Cerebellar cortex (tissue), 1 donor: ENCODE results near the gene ATP6V0B.
A peak's percentile ranks its signal among the peaks of the same experiment; 100 is the strongest.

Experiments used
- DNase-seq: peaks from one replicate; pipeline ENCODE4 v3.0.0-alpha.2; 2015; ENCODE audit warnings: low spot score

Gene ATP6V0B

DNA sequence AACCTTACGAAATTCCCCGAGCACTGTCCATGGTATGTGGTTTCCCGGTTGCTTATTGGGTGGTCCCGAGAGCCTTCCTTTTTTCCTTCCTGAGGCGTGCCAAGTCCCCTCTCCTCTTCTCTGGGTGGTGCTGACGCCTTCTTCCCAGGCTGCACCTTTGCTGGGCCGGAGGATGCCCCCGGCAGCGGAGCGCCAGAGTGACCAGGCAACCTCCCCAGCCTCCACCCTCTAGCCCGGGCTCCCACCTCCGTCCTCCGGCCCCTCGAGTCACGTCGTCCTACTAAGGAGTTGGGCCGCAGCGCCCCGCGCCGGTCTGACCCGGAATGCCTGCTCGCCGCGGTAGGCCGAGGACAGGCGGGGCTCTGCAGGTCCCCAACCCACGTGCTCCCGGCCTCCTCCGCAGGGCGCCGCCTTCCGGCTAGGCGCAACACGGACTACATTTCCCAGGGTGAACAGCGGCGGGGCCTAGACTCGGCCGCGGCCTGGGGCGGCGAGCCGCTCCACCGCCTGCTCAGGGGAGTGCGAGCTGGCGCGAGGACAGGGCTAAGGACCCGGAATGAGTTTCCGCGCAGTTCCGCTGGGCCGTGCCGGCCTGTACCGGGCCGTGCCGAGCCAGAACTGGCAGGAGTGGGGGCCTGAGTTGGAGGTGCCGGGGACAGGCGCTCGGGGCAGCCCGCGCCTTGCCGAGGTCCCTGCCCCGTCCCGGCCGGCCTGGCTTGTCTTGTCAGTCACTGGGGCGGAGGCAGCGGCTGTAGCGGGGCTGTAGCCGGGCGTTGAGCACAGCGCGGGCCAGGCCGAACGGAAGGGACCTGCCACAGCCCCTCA, 28.3 kb upstream of the ATP6V0B start, which contains the start of gene IPO13:
Gene IPO13 (plus strand): TSS at position 715 of the 825 bp plus-strand sequence. CDS start 651 bp downstream, outside the sequence.
- DNase-seq: peak; percentile 95

GRCh38 chr1:43947061-43947873, 27.5 kb upstream of the ATP6V0B start:
- DNase-seq: peak; percentile 65

GRCh38 chr1:43947874-43948437, 26.8 kb upstream of the ATP6V0B start:
- no peak for DNase-seq

GRCh38 chr1:43949678-43950077, 25.1 kb upstream of the ATP6V0B start:
- DNase-seq: no peak

GRCh38 chr1:43951021-43951985, 23.5 kb upstream of the ATP6V0B start:
- no peak for DNase-seq

GRCh38 chr1:43952731-43953346, 21.9 kb upstream of the ATP6V0B start:
- peak; percentile 56 for DNase-seq

DNA sequence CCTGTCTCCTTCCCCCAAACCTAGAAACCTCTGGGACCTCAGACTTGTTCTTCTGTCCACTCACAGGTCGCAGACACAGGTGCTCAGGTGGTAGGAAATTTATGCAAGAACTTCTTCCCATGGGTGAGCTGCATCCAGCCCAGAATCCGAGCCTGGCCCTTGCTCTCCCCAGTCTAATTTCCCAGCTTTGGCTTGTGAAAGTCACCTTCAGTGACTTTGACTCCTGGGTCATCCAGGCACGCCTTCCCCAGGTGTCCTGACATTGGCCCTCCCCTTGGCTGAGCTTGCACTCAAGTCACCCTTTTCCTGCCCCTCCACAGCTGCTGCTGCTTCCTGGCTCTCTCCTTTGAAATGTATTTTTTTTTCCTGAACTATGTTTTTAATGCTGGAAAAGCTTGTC, 21.4 kb upstream of the ATP6V0B start:
- no peak for DNase-seq

DNA sequence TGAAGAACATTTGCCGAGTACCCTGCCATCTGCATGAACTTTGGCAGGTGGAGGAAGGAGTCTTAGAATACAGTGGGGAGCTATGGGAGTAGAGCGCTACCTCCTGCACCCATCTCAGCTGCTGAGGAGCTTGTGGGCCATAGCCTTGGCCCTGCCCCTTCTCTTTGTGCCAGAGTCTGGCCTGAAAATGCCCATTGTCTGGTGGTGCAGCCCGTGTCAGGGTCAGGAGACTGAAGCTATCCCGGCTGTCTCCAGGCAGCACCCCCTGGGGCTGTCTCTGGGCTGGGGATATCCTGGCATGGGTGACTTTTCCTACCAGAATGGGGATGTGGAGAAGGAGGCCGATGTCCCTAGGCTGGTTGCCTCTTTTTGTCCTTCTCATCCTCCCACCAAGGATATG, 20.7 kb upstream of the ATP6V0B start:
- no peak for DNase-seq

GRCh38 chr1:43956234-43956633, 18.5 kb upstream of the ATP6V0B start:
- DNase-seq: no peak

- DNase-seq: no peak
Observed at GRCh38 chr1:43957407-43958040, 17.2 kb upstream of the ATP6V0B start.

DNA sequence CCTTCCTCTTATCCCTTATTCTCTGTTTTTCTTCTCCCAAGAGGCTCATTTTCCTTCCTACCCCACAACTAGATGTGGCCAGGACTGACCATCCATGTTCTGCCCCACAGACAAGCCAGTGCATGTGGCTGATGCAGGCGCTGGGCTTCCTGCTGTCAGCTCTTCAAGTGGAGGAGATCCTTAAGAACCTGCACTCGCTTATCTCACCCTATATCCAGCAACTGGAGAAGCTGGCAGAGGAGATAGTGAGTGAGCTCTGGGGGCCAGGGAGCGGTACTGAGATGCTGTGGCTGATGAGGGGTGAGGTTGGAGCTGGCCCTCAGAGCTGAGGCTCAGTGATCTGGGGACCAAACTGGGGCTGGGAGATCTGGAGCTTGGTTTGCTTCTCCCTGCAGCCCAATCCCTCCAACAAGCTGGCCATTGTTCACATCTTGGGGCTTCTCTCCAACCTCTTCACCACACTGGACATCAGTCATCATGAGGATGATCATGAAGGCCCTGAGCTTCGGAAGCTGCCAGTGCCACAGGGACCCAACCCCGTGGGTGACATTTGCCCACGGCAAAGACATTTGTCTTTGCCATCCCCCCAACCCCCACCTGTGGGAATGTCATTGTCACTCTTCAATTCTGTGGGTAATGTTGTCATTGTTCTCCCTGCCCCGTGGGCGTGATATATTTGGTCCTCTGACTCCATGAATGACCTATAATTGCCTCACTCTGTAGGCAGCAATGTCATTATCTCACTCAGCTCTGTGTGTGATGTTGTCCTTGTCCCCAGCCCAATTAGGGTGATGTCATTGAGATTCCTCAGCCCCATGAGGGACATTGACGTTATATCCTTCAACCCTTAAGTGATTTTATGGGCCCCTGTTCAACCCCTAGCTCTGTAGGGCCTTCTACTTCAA, 16.2 kb upstream of the ATP6V0B start:
- DNase-seq: no peak

DNA sequence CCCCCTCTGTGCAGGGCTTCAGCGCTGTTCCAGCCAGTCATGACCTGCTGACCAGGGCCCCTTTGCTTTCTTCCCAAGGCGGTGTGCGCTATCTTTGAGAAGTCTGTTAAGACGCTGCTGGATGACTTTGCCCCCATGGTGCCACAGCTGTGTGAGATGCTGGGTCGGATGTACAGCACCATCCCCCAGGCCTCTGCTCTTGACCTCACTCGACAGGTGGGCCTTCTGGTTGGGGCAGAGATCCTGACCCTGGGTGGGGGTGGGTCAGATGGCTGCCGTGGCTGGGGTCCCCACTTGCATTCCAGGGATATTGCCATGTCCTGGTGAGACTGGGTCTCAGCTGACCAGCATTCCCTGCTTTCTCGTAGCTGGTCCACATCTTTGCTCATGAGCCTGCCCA, 14.0 kb upstream of the ATP6V0B start:
- DNase-seq: no peak

- no peak for DNase-seq
Observed at GRCh38 chr1:43961692-43962091, 13.1 kb upstream of the ATP6V0B start.

- DNase-seq: no peak
Observed at GRCh38 chr1:43962324-43962723, 12.4 kb upstream of the ATP6V0B start.

- DNase-seq: no peak
Observed at GRCh38 chr1:43963006-43963405, 11.8 kb upstream of the ATP6V0B start.

GRCh38 chr1:43963890-43964289, 10.9 kb upstream of the ATP6V0B start:
- no peak for DNase-seq

GRCh38 chr1:43965316-43965715, 9.4 kb upstream of the ATP6V0B start:
- no peak for DNase-seq

DNA sequence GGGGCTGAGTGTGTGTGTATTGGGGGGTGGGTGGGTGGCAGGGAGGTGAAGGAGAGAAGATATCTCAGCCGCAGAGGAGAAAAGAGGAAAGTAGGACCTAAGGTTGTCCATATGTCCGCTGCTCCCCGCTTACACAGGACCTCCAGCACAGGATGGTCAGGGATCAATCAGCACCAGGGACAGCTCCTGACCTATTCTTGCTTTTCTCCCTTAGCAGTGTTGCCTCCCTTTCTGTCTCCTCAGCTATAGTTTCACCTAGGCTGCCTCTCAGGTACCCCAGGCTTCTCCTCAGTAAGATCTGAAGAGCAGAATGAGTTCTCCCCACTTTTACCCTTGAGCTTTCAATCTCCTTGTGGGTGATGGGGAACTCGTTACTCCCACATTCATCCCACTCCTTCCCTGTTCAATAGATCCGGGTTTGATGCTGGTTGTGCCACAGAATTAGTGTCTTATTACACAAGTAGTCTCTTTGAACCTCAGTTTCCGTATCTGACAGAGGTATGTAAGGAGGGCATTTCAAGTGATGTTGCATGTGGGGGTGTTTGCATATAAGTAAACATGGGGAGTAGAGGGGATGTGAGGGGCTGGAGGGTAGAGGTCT, 6.3 kb upstream of the ATP6V0B start:
- no peak for DNase-seq

DNA sequence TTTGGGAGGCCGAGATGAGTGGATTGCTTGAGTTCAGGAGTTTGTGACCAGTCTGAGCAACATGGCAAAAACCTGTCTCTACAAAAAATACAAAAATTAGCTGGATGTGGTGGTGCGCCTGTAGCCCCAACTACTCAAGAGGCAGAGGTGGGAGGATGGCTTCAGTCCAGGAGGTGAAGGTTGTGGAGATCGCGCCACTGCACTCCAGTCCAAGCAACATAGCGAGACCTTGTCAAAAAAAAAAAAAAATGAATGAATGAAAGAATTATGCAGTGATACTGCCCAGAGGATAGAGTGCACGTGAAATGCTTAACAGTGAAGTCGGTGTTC, 5.4 kb upstream of the ATP6V0B start:
- DNase-seq: no peak
